Endodermal cell (in vitro differentiated cells): Measurements from ENCODE around the gene NOX1. TPM values are rescaled to one million over a fixed set of nuclear protein-coding genes. Genes with fewer than 3 reads are reported as not detected.

ENCODE experiments used
- DNase-seq: peaks from one replicate; pipeline ENCODE4 v3.0.0-alpha.2; 2017
- H3K27ac ChIP-seq: 2 replicates; pipeline ENCODE4 v1.5.1; 2013; ENCODE audit warnings: mild to moderate bottlenecking, low read depth, low read length, moderate library complexity
- H3K27me3 ChIP-seq: 2 replicates; pipeline ENCODE4 v1.6.1; 2013; ENCODE audit warnings: mild to moderate bottlenecking, low read length, moderate library complexity; ENCODE audit not compliant: insufficient read depth, control insufficient read depth, poor library complexity, severe bottlenecking
- H3K36me3 ChIP-seq: 2 replicates; pipeline ENCODE4 v1.7.0; 2013; ENCODE audit warnings: mild to moderate bottlenecking, low read length, moderate library complexity; ENCODE audit not compliant: control insufficient read depth, insufficient read depth
- H3K4me1 ChIP-seq: one replicate; pipeline ENCODE4 v1.7.0; 2013; ENCODE audit warnings: low read length; ENCODE audit not compliant: control insufficient read depth, insufficient read depth
- H3K4me3 ChIP-seq: 2 replicates; pipeline ENCODE4 v1.5.1; 2013; ENCODE audit warnings: mild to moderate bottlenecking, low read length, moderate library complexity
- H3K9ac ChIP-seq: 2 replicates; pipeline ENCODE4 v1.6.1; 2013; ENCODE audit warnings: mild to moderate bottlenecking, low read length, moderate library complexity; ENCODE audit not compliant: poor library complexity, severe bottlenecking; ENCODE audit errors: extremely low read depth
- H3K9me3 ChIP-seq: 2 replicates; pipeline ENCODE4 v1.6.1; 2013; ENCODE audit warnings: mild to moderate bottlenecking, low read length, moderate library complexity; ENCODE audit not compliant: control insufficient read depth
- H3K27ac Mint-ChIP-seq: 2 replicates; pipeline ENCODE4 v1.8.0; 2020; ENCODE audit warnings: mixed read lengths
- H3K27me3 Mint-ChIP-seq: 2 replicates; pipeline ENCODE4 v1.8.0; 2021; ENCODE audit warnings: mild to moderate bottlenecking, mixed read lengths; ENCODE audit not compliant: insufficient read depth
- H3K36me3 Mint-ChIP-seq: 2 replicates; pipeline ENCODE4 v1.8.0; 2020; ENCODE audit warnings: low read depth, mixed read lengths
- H3K4me1 Mint-ChIP-seq: 2 replicates; pipeline ENCODE4 v1.8.0; 2020; ENCODE audit warnings: mixed read lengths
- H3K4me3 Mint-ChIP-seq: 2 replicates; pipeline ENCODE4 v1.8.0; 2020; ENCODE audit warnings: mild to moderate bottlenecking, moderate library complexity, mixed read lengths
- H3K9me3 Mint-ChIP-seq: 2 replicates; pipeline ENCODE4 v1.8.0; 2020; ENCODE audit warnings: mild to moderate bottlenecking, mixed read lengths
- CTCF ChIP-seq: fragments of 200-600 bp; sonication (generic); conservative IDR thresholded peaks from 2 replicates; pipeline ENCODE4 v1.5.0; 2021; ENCODE audit warnings: antibody characterized with exemption, mild to moderate bottlenecking
- WGBS, 2 experiments: methylation state at CpG; one replicate each; pipeline versions ENCODE4 v1.1.5 to v1.1.7; 2013; ENCODE audit warnings: missing lambda C conversion rate in 2 of 2, mixed read lengths in 1 of 2; ENCODE audit not compliant: insufficient coverage in 1 of 2, insufficient read length in 1 of 2; 5-methylcytosine and 5-hydroxymethylcytosine counted together
- total RNA-seq, 2 donors: library from RNA; stranded (reverse); fragmentation: NEBNext Ultra II Directional in 1 of 2; extraction: Animal tissue kit (Norgen Biotek cat#: 25700) in 1 of 2; gene quantifications; 2 replicates in 1 of 2; 3 replicates in 1 of 2; pipeline ENCODE4 v1.2.1, GENCODE V29; 2021

NOX1 gene
- total RNA-seq, 2 donors from 2014 or later: not detected

- Histone ChIP-seq H3K27me3 (no peaks in the 10 kb centered on the region), H3K27ac (no peak overlapping the region), H3K4me3 (no peak overlapping the region), H3K4me1 (no peaks in the 10 kb centered on the region), H3K9ac (no peak overlapping the region), H3K36me3 (no peaks in the 10 kb centered on the region), H3K9me3 (no peaks in the 10 kb centered on the region)
- no peak for DNase-seq
- H3K4me1 Mint-ChIP-seq: no peaks in the 10 kb centered on the region
- WGBS, 2 experiments: 75 to 93% methylated on average over 1 to 2 of the region's 2 CpGs
- no peaks in the 10 kb centered on the region for H3K36me3 Mint-ChIP-seq
- H3K4me3 Mint-ChIP-seq: no peak overlapping the region
- peaks cover 28% of the 10 kb centered on the region for H3K9me3 Mint-ChIP-seq
- no peak for TF ChIP-seq CTCF
- H3K27me3 Mint-ChIP-seq: no peaks in the 10 kb centered on the region
- H3K27ac Mint-ChIP-seq: no peak overlapping the region
These were observed 9.3 kb downstream of the NOX1 start for GRCh38 chrX:100864657-100865391.

- Mint-ChIP-seq H3K9me3 (peaks cover 34% of the 10 kb centered on the region), H3K36me3 (no peaks in the 10 kb centered on the region)
- 85% methylated on average over 6 of the region's 6 CpGs; no CpG with 5 or more reads in 1 of the 2 experiments for WGBS, 2 experiments
These were observed 10.8 kb downstream of the NOX1 start for GRCh38 chrX:100863326-100863864.

GRCh38 chrX:100852810-100853209, 21.3 kb downstream of the NOX1 start:
- no peak overlapping the region for H3K27ac ChIP-seq
- H3K27me3 ChIP-seq: no peaks in the 10 kb centered on the region
- H3K4me3 ChIP-seq: no peak overlapping the region
- Mint-ChIP-seq H3K4me1 (no peaks in the 10 kb centered on the region), H3K9me3 (peaks cover 57% of the 10 kb centered on the region), H3K36me3 (no peaks in the 10 kb centered on the region), H3K27ac (no peak overlapping the region), H3K27me3 (no peaks in the 10 kb centered on the region), H3K4me3 (no peak overlapping the region)
- DNase-seq: no peak
- TF ChIP-seq CTCF: no peak
- no peaks in the 10 kb centered on the region for H3K36me3 ChIP-seq
- H3K9me3 ChIP-seq: no peaks in the 10 kb centered on the region
- no peaks in the 10 kb centered on the region for H3K4me1 ChIP-seq
- 65% methylated on average over 1 of the region's 2 CpGs; no CpG with 5 or more reads in 1 of the 2 experiments for WGBS, 2 experiments
- H3K9ac ChIP-seq: no peak overlapping the region

More at GRCh38 chrX:100863326-100863864, 10.8 kb downstream of the NOX1 start:
- Histone ChIP-seq H3K36me3 (no peaks in the 10 kb centered on the region), H3K27me3 (no peaks in the 10 kb centered on the region), H3K9ac (no peak overlapping the region), H3K9me3 (no peaks in the 10 kb centered on the region), H3K4me1 (no peaks in the 10 kb centered on the region), H3K4me3 (no peak overlapping the region), H3K27ac (no peak overlapping the region)
- Mint-ChIP-seq H3K27me3 (no peaks in the 10 kb centered on the region), H3K4me3 (no peak overlapping the region), H3K27ac (no peak overlapping the region), H3K4me1 (no peaks in the 10 kb centered on the region)
- no peak for TF ChIP-seq CTCF
- DNase-seq: no peak
